ENCODE results near the gene COL4A4. TPM values are rescaled to one million over a fixed set of nuclear protein-coding genes. Genes with fewer than 3 reads are reported as not detected.

The COL4A4 gene
- total and polyA plus RNA-seq, 2 donors (not counting 3 experiments of a cell fraction or from before 2014, with no cell fraction given): not detected

GRCh38 chr2:227022608-227023007 lies 141.4 kb downstream of the COL4A4 start:
- no peaks in the 10 kb centered on the region for H3K9me1 ChIP-seq (replicated peaks; ENCODE audit: control insufficient read depth, extremely low read depth, insufficient read depth, low read length)
- H3K79me2 ChIP-seq (ENCODE audit: control insufficient read depth, insufficient read depth, low read length): no peaks in the 10 kb centered on the region
- POLR2A ChIA-PET: no interaction called here
- no peak for TF ChIP-seq MAX (IDR thresholded peaks at IDR 0.05; ENCODE audit: insufficient read depth, insufficient read length)
- no peak for TF ChIP-seq POLR2A (IDR thresholded peaks at IDR 0.05; ENCODE audit: low read depth, low read length)
- no peak for TF ChIP-seq MYC (IDR thresholded peaks at IDR 0.05; ENCODE audit: low read depth, low read length)
- TF ChIP-seq JUN (IDR thresholded peaks at IDR 0.05; ENCODE audit: borderline replicate concordance, insufficient read depth, insufficient read length, low read depth): no peak
- no peak for TF ChIP-seq POLR2AphosphoS5 (IDR thresholded peaks at IDR 0.05; ENCODE audit: insufficient read depth, low read depth, low read length)
- no peak for TF ChIP-seq FOS (IDR thresholded peaks at IDR 0.05; ENCODE audit: borderline replicate concordance, insufficient read depth, low read length)
- TF ChIP-seq EZH2 (IDR thresholded peaks at IDR 0.05; ENCODE audit: borderline replicate concordance, low read depth, low read length, severe bottlenecking): no peak
- no peak overlapping the region for H3K4me2 ChIP-seq (ENCODE audit: insufficient read depth, low read length)
- dilution Hi-C loops (cut with MboI; ENCODE audit: extremely low pct_ligation_motif_present, low sequenced_read_pairs): no loop called here
- no peaks in the 10 kb centered on the region for H4K20me1 ChIP-seq (replicated peaks; ENCODE audit: control insufficient read depth, extremely low read depth, insufficient read depth, low read length)
- H2AFZ ChIP-seq (ENCODE audit: low read depth, low read length): no peak overlapping the region
- H3K27me3 ChIP-seq (ENCODE audit: control insufficient read depth in 2 of 2, insufficient read depth in 2 of 2, low read length in 2 of 2): no peaks in the 10 kb centered on the region
- H3K36me3 ChIP-seq (ENCODE audit: control insufficient read depth in 2 of 2, extremely low read depth in 1 of 2, insufficient read depth in 2 of 2, low read length in 2 of 2): no peaks in the 10 kb centered on the region
- FAIRE-seq: no peak
- CTCF ChIA-PET: interaction anchor here (1.2 kb wide), 1 partner anchor 11 kb away, joined by 3 read pairs; no protein-coding TSS in a partner anchor
- H3K4me1 ChIP-seq (ENCODE audit: control insufficient read depth, extremely low read depth, insufficient read depth, low read length): no peaks in the 10 kb centered on the region
- H3K4me3 ChIP-seq (replicated peaks in 1 of 3; ENCODE audit: insufficient read depth in 1 of 3, low read depth in 1 of 3, low read length in 3 of 3): no peak overlapping the region
- no peak overlapping the region for H3K27ac ChIP-seq (ENCODE audit: insufficient read depth, low read depth, low read length)
- intact Hi-C loops (cut with micrococcal nuclease): no loop called here
- no peaks in the 10 kb centered on the region for H3K9me3 ChIP-seq (replicated peaks; ENCODE audit: control insufficient read depth, insufficient read depth, low read length)
- no peak overlapping the region for H3K9ac ChIP-seq (replicated peaks; ENCODE audit: extremely low read depth, insufficient read depth, low read length)
- no peak for DNase-seq (ENCODE audit: low read depth, low spot score)
- no TSS peak for BruUV-seq (replicated peaks)

GRCh38 chr2:227020416-227020815 lies 143.6 kb downstream of the COL4A4 start:
- Histone ChIP-seq H3K4me3 (replicated peaks in 1 of 3; ENCODE audit: insufficient read depth in 1 of 3, low read depth in 1 of 3, low read length in 3 of 3) (no peak overlapping the region), H3K4me2 (ENCODE audit: insufficient read depth, low read length) (no peak overlapping the region), H3K9me1 (replicated peaks; ENCODE audit: control insufficient read depth, extremely low read depth, insufficient read depth, low read length) (no peaks in the 10 kb centered on the region), H4K20me1 (replicated peaks; ENCODE audit: control insufficient read depth, extremely low read depth, insufficient read depth, low read length) (no peaks in the 10 kb centered on the region), H3K79me2 (ENCODE audit: control insufficient read depth, insufficient read depth, low read length) (no peaks in the 10 kb centered on the region), H3K9ac (replicated peaks; ENCODE audit: extremely low read depth, insufficient read depth, low read length) (no peak overlapping the region), H3K27ac (ENCODE audit: insufficient read depth, low read depth, low read length) (no peak overlapping the region), H3K27me3 (ENCODE audit: control insufficient read depth in 2 of 2, insufficient read depth in 2 of 2, low read length in 2 of 2) (no peaks in the 10 kb centered on the region), H3K36me3 (ENCODE audit: control insufficient read depth in 2 of 2, extremely low read depth in 1 of 2, insufficient read depth in 2 of 2, low read length in 2 of 2) (no peaks in the 10 kb centered on the region), H3K4me1 (ENCODE audit: control insufficient read depth, extremely low read depth, insufficient read depth, low read length) (no peaks in the 10 kb centered on the region), H3K9me3 (replicated peaks; ENCODE audit: control insufficient read depth, insufficient read depth, low read length) (no peaks in the 10 kb centered on the region), H2AFZ (ENCODE audit: low read depth, low read length) (no peak overlapping the region)
- POLR2A ChIA-PET: no interaction called here
- BruUV-seq (replicated peaks): no TSS peak
- dilution Hi-C loops (cut with MboI; ENCODE audit: extremely low pct_ligation_motif_present, low sequenced_read_pairs) (no loop called here), intact Hi-C loops (cut with micrococcal nuclease) (no loop called here)
- no peak for TF ChIP-seq JUN (IDR thresholded peaks at IDR 0.05; ENCODE audit: borderline replicate concordance, insufficient read depth, insufficient read length, low read depth)
- TF ChIP-seq POLR2A (IDR thresholded peaks at IDR 0.05; ENCODE audit: low read depth, low read length): no peak
- TF ChIP-seq EZH2 (IDR thresholded peaks at IDR 0.05; ENCODE audit: borderline replicate concordance, low read depth, low read length, severe bottlenecking): no peak
- no peak for TF ChIP-seq MYC (IDR thresholded peaks at IDR 0.05; ENCODE audit: low read depth, low read length)
- TF ChIP-seq FOS (IDR thresholded peaks at IDR 0.05; ENCODE audit: borderline replicate concordance, insufficient read depth, low read length): no peak
- no peak for TF ChIP-seq GATA2 (IDR thresholded peaks at IDR 0.05; ENCODE audit: insufficient read depth, insufficient read length, low read depth, low read length)
- no peak for TF ChIP-seq MAX (IDR thresholded peaks at IDR 0.05; ENCODE audit: insufficient read depth, insufficient read length)
- no peak for TF ChIP-seq POLR2AphosphoS5 (IDR thresholded peaks at IDR 0.05; ENCODE audit: insufficient read depth, low read depth, low read length)
- TF ChIP-seq CTCF (IDR thresholded peaks at IDR 0.05; ENCODE audit: extremely low read depth in 1 of 2, insufficient read depth in 1 of 2, low read depth in 1 of 2, low read length in 2 of 2): no peak
- CTCF ChIA-PET: no interaction called here
- FAIRE-seq (no peak), DNase-seq (ENCODE audit: low read depth, low spot score) (no peak)
